Epithelial cell of proximal tubule (primary cell): ENCODE measurements around the gene H6PD. TPM values are rescaled to one million over a fixed set of nuclear protein-coding genes. Genes with fewer than 3 reads are reported as not detected.

Source experiments
- DNase-seq: peaks from one replicate; pipeline ENCODE4 v3.0.0-alpha.2; 2011; ENCODE audit warnings: low read depth
- H3K4me3 ChIP-seq: 2 replicates; pipeline ENCODE4 v1.5.1; 2011; ENCODE audit warnings: low read depth, mild to moderate bottlenecking, low read length
- CTCF ChIP-seq: conservative IDR thresholded peaks from 2 replicates; pipeline ENCODE4 v1.5.1; 2012; ENCODE audit warnings: low read depth, mild to moderate bottlenecking, low read length
- total RNA-seq: library from RNA; depleted of rRNA; stranded (reverse); fragments of >200 nt; gene quantifications from 2 replicates; pipeline ENCODE4 v1.2.3, GENCODE V29; 2015

Gene H6PD
- total RNA-seq, 1 donor from 2014 or later, result 10.7 TPM

GRCh38 chr1:9257851-9258250 lies 23.3 kb downstream of the H6PD start:
- no peak for DNase-seq
- no peak for TF ChIP-seq CTCF
- no peak overlapping the region for H3K4me3 ChIP-seq

DNA sequence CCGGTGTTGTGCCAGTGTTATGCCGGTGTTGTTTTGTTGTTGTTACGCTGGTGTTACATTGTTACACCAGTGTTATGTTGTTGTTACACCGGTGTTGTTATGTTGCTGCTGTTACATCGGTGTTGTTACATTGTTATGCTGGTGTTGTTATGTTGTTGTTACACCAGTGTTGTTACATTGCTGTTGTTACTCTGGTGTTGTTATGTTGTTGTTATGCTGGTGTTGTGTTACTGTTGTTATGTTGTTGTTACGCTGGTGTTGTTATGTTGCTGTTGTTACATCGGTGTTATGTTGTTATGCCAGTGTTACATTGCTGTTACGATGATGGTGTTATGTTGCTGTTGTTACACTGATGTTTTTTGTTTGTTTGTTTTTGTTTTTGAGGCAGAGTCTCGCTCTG lies 24.1 kb downstream of the H6PD start:
- no peak for DNase-seq
- H3K4me3 ChIP-seq, result no peak overlapping the region
- no peak for TF ChIP-seq CTCF

DNA sequence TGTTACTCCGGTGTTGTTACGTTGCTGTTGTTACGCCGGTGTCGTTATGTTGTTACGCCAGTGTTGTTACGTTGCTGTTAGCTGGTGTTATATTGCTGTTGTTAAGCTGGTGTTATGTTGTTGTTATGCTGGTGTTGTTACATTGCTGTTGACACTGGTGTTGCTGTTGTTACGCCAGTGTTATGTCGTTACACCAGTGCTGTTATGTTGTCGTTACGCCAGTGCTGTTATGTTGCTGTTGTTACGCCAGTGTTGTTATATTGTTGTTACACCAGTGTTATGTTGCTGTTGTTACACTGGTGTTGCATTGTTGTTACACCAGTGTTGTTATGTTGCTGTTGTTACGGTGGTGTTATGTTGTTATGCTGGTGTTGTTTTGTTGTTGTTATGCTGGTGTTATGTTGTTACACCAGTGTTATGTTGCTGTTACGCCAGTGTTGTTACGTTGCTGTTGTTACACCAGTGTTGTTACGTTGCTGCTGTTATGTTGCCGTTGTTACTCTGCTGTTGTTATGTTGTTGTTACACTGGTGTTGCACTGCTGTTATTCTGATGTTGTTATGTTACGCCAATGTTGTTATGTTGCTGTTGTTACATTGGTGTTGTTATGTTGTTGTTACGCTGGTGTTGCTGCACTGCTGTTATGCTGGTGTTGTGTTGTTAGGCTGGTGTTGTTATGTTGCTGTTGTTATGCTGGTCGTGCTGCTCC lies 25.6 kb downstream of the H6PD start:
- no peak for TF ChIP-seq CTCF
- DNase-seq, result no peak
- no peak overlapping the region for H3K4me3 ChIP-seq

DNA sequence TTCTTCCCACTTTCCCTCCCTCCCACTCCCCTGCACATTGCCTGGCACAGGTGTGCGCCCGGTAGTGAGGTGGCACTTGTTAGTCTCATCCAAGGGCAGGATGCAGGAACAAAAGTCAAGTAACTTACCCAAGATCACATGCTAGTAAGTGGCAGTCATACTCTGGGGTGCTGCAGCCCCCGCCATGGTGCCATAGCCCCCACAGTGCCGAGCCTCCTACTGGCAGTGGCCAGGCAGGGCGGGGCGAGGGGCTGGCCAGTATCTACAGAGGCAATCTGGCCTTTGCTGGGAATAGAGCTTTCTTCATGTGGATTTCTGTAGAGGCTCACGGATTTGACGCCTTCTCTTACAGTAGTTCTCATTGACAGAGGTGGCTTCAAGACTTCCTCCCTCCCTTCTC lies 26.9 kb downstream of the H6PD start:
- TF ChIP-seq CTCF, result no peak
- H3K4me3 ChIP-seq, result no peak overlapping the region
- DNase-seq, result no peak

DNA sequence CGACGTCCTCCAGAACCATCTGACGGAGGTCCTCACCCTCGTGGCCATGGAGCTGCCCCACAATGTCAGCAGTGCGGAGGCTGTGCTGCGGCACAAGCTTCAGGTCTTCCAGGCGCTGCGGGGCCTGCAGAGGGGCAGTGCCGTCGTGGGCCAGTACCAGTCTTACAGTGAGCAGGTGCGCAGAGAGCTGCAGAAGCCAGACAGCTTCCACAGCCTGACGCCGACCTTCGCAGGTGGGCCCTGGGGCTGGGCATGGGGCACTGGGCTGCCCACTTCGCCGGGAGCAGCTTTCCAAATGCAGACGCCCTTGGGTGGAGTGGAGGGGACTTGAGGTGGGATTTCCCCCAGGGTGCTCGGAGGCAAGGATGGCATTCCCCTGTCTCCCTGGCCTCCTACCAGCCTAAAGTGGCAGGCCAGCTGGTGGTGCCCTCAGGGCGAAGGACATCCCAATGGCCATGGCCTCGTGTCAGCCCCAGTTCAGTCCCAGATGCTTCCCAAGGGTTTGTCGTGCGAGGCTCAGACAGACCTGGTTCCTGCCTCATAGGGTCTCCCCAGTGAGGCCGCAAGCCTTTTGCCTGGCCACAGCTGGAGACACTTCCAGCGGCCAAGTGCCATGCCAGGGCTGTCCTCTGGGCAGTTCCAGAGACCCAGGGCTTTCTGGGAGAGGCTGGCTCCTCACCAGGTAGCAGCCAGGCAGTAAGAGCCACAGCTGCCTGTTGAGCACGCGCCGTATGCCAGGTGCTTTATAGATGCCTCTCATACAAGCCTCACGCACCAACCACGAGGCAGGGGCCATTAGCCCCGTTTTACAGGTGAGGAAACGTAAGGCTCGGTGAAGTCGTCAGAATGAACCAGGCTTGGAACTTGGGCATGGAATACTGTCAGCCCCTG lies 27.8 kb downstream of the H6PD start:
- no peak overlapping the region for H3K4me3 ChIP-seq
- DNase-seq, result no peak
- TF ChIP-seq CTCF, result no peak

DNA sequence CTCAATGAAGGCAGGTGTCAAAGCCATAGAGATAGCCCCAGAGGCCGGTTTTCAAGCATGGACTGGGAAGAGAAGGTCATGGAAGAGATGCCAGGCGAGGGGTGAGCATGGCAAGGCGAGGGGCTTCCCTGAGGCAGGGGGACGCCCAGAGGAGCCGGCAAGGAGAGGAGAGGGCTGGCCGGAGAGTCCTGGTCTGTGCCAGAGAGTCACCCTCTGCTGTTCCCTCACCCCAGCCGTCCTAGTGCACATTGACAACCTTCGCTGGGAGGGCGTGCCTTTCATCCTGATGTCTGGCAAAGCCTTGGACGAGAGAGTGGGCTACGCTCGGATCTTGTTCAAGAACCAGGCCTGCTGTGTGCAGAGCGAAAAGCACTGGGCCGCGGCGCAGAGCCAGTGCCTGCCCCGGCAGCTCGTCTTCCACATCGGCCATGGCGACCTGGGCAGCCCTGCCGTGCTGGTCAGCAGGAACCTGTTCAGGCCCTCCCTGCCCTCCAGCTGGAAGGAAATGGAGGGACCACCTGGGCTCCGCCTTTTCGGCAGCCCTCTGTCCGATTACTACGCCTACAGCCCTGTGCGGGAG lies 28.8 kb downstream of the H6PD start:
- DNase-seq, result no peak
- H3K4me3 ChIP-seq, result no peak overlapping the region
- no peak for TF ChIP-seq CTCF
